GM13976 (cell line): Measurements from ENCODE around the gene ALPI.
"Not testable (repeated sequence)": the region's sequence is repeated elsewhere in the genome, so short reads cannot be mapped to it uniquely, and the experiment has no call there.

Source experiments
- DNase-seq: peaks from one replicate; pipeline ENCODE4 v3.0.0; 2012; ENCODE audit warnings: low spot score
- CTCF ChIP-seq: IDR thresholded peaks from 2 replicates; pipeline ENCODE4 v1.5.1; 2012; ENCODE audit warnings: borderline replicate concordance, mild to moderate bottlenecking; ENCODE audit not compliant: insufficient read depth; ENCODE audit errors: extremely low read depth, missing control alignments, control extremely low read depth
- in situ Hi-C: fragments of 300-500 bp; cut with MboI; formaldehyde crosslinking; loops from one replicate; pipeline ENCODE4 v1.12.0; 2022; ENCODE audit warnings: low sequenced_read_pairs, mixed read lengths, inconsistent platforms; ENCODE audit not compliant: unreplicated experiment

ALPI gene

GRCh38 chr2:232447638-232448303 is 8.2 kb upstream of the ALPI start:
- in situ Hi-C loops: no loop called here
- DNase-seq: no peak
- no peak for TF ChIP-seq CTCF

GRCh38 chr2:232448304-232448690 is 7.7 kb upstream of the ALPI start:
- in situ Hi-C loops: no loop called here
- no peak for DNase-seq
- TF ChIP-seq CTCF: no peak

GRCh38 chr2:232449964-232450363 is 6.0 kb upstream of the ALPI start:
- DNase-seq: no peak
- no peak for TF ChIP-seq CTCF
- in situ Hi-C loops: no loop called here

GRCh38 chr2:232451645-232452044 is 4.3 kb upstream of the ALPI start:
- in situ Hi-C loops, DNase-seq: not testable (repeated sequence)

- in situ Hi-C loops: no loop called here
- peak; percentile 12 for DNase-seq
- no peak for TF ChIP-seq CTCF
These were observed 1.3 kb upstream of the ALPI start for GRCh38 chr2:232454630-232455029.

- peak; percentile 22 for DNase-seq
- no peak for TF ChIP-seq CTCF
- in situ Hi-C loops: no loop called here
These were observed 555 bp downstream of the ALPI start for GRCh38 chr2:232456296-232457120.
